SK-N-SH (cell line): Measurements from ENCODE around the gene LCE3A. TPM values are rescaled to one million over a fixed set of nuclear protein-coding genes. Genes with fewer than 3 reads are reported as not detected.

Experiments
- CTCF ChIA-PET: fragments of 300-600, 350-600 bp; formaldehyde crosslinking; extraction: SDS; loops from one replicate; lab custom pipeline; 2021; lab: Yijun Ruan, JAX
- POLR2A ChIA-PET: fragments of 350-600 bp; sonication (Branson Sonifier 250); formaldehyde crosslinking; extraction: SDS; loops from one replicate; lab custom pipeline; 2020; ENCODE audit warnings: antibody characterized with exemption, inconsistent platforms; lab: Yijun Ruan, JAX
- DNase-seq: peaks from one replicate; pipeline ENCODE4 v3.0.0; 2012
- H2AFZ ChIP-seq: fragments of 200-600 bp; sonication (generic); 2 replicates; pipeline ENCODE4 v1.8.1; 2016; ENCODE audit warnings: antibody characterized with exemption, mild to moderate bottlenecking, low read depth
- H3F3A ChIP-seq: fragments of 200-600 bp; sonication (generic); replicated peaks from 2 replicates; pipeline ENCODE3; 2016; ENCODE audit warnings: antibody characterized with exemption, mild to moderate bottlenecking; ENCODE audit not compliant: insufficient read depth
- H3K27ac ChIP-seq, 2 experiments: fragments of 200-500 bp in 1 of 2; fragments of 200-600 bp in 1 of 2; sonication (Bioruptor generic) in 1 of 2; sonication (generic), shearing (Covaris generic) in 1 of 2; 2 replicates each; pipeline versions ENCODE4 v1.5.1 to v1.6.1; 2014 to 2016; ENCODE audit warnings: low read depth in 2 of 2, inconsistent platforms in 1 of 2, low read length in 1 of 2, mild to moderate bottlenecking in 1 of 2, mixed read lengths in 1 of 2
- H3K27me3 ChIP-seq: fragments of 200-600 bp; sonication (generic), shearing (Covaris generic); 2 replicates; pipeline ENCODE4 v1.6.1; 2016; ENCODE audit warnings: mixed run types; ENCODE audit not compliant: insufficient read depth
- H3K36me3 ChIP-seq, 2 experiments: fragments of 200-500 bp in 1 of 2; fragments of 200-600 bp in 1 of 2; sonication (Bioruptor generic) in 1 of 2; sonication (generic) in 1 of 2; replicated peaks in 1 of 2; 2 replicates each; pipeline versions ENCODE3 to v1.5.1; 2014 to 2016; ENCODE audit warnings: low read length in 1 of 2, mild to moderate bottlenecking in 1 of 2; ENCODE audit not compliant: insufficient read depth in 2 of 2, control insufficient read depth in 1 of 2
- H3K4me1 ChIP-seq, 2 experiments: fragments of 200-500 bp in 1 of 2; fragments of 200-600 bp in 1 of 2; sonication (Bioruptor generic) in 1 of 2; sonication (generic), shearing (Covaris generic) in 1 of 2; 2 replicates each; pipeline versions ENCODE4 v1.5.1 to v1.6.1; 2014 to 2016; ENCODE audit warnings: low read depth in 1 of 2, low read length in 1 of 2, mixed run types in 1 of 2; ENCODE audit not compliant: insufficient read depth in 2 of 2, control insufficient read depth in 1 of 2
- H3K4me2 ChIP-seq: fragments of 200-600 bp; sonication (generic), shearing (Covaris generic); 2 replicates; pipeline ENCODE4 v1.6.1; 2017; ENCODE audit warnings: mixed run types
- H3K4me3 ChIP-seq, 2 experiments: fragments of 200-500 bp in 1 of 2; fragments of 200-600 bp in 1 of 2; sonication (Bioruptor generic) in 1 of 2; sonication (generic), shearing (Covaris generic) in 1 of 2; 2 replicates each; pipeline versions ENCODE4 v1.5.1 to v1.8.1; 2014 to 2016; ENCODE audit warnings: low read depth in 2 of 2, inconsistent platforms in 1 of 2, low read length in 1 of 2, mild to moderate bottlenecking in 1 of 2, mixed read lengths in 1 of 2, moderate library complexity in 1 of 2
- H3K79me2 ChIP-seq: fragments of 200-600 bp; sonication (generic); 2 replicates; pipeline ENCODE4 v1.8.1; 2017; ENCODE audit warnings: mild to moderate bottlenecking; ENCODE audit not compliant: insufficient read depth
- H3K9ac ChIP-seq: fragments of 200-600 bp; sonication (generic); 2 replicates; pipeline ENCODE4 v1.6.1; 2017; ENCODE audit warnings: mixed run types
- H3K9me2 ChIP-seq: fragments of 200-600 bp; sonication (generic); 2 replicates; pipeline ENCODE4 v1.6.1; 2017; ENCODE audit warnings: mixed run types
- H3K9me3 ChIP-seq: fragments of 200-600 bp; sonication (generic); 2 replicates; pipeline ENCODE4 v1.6.1; 2017; ENCODE audit warnings: mixed run types, mild to moderate bottlenecking, moderate library complexity
- H4K20me1 ChIP-seq: fragments of 200-600 bp; sonication (generic); 2 replicates; pipeline ENCODE4 v1.6.1; 2017; ENCODE audit warnings: mild to moderate bottlenecking, mixed run types; ENCODE audit not compliant: insufficient read depth
- CHD2 ChIP-seq: fragments of 150-350 bp; IDR thresholded peaks from 2 replicates; pipeline ENCODE4 v1.6.1; 2018; ENCODE audit warnings: low read length; ENCODE audit not compliant: partially characterized antibody
- CTCF ChIP-seq: fragments of 200-600 bp; sonication (generic); IDR thresholded peaks from 2 replicates; pipeline ENCODE4 v1.6.1; 2017; ENCODE audit warnings: antibody characterized with exemption, mild to moderate bottlenecking, moderate library complexity
- ELF1 ChIP-seq: IDR thresholded peaks from 2 replicates; pipeline ENCODE4 v1.4.0; 2012
- FOSL2 ChIP-seq: IDR thresholded peaks from 2 replicates; pipeline ENCODE4 v1.4.0; 2012; ENCODE audit warnings: low read depth, mild to moderate bottlenecking, moderate library complexity, borderline replicate concordance
- FOXJ3 ChIP-seq: sonication (generic); formaldehyde crosslinking; IDR thresholded peaks from 2 replicates; pipeline ENCODE4 v1.5.1; 2020; ENCODE audit warnings: mild to moderate bottlenecking, missing genetic modification reagents
- FOXM1 ChIP-seq: IDR thresholded peaks from 2 replicates; pipeline ENCODE4 v1.4.0; 2012; ENCODE audit warnings: low read depth, mild to moderate bottlenecking
- GABPA ChIP-seq: IDR thresholded peaks from 2 replicates; pipeline ENCODE4 v1.4.0; 2012; ENCODE audit warnings: low read depth, mild to moderate bottlenecking
- GATA2 ChIP-seq: sonication (generic); formaldehyde crosslinking; IDR thresholded peaks from 2 replicates; pipeline ENCODE4 v1.5.0; 2020; ENCODE audit warnings: mild to moderate bottlenecking, missing genetic modification reagents
- IRF3 ChIP-seq: fragments of 150-350 bp; IDR thresholded peaks from 2 replicates; pipeline ENCODE4 v1.6.1; 2016; ENCODE audit warnings: mild to moderate bottlenecking, low read depth, low read length
- MAX ChIP-seq: IDR thresholded peaks from 2 replicates; pipeline ENCODE4 v1.4.0; 2012; ENCODE audit warnings: low read depth
- MEF2A ChIP-seq: IDR thresholded peaks from 2 replicates; pipeline ENCODE4 v1.4.0; 2012; ENCODE audit warnings: low read depth, borderline replicate concordance
- NFIC ChIP-seq: IDR thresholded peaks from 2 replicates; pipeline ENCODE4 v1.4.0; 2012; ENCODE audit warnings: borderline replicate concordance
- PBX3 ChIP-seq: IDR thresholded peaks from 2 replicates; pipeline ENCODE4; 2012
- RCOR1 ChIP-seq: fragments of 150-350 bp; IDR thresholded peaks from 2 replicates; pipeline ENCODE4 v1.6.1; 2017; ENCODE audit warnings: antibody characterized with exemption, low read length
- RFX5 ChIP-seq: IDR thresholded peaks from 2 replicates; pipeline ENCODE4 v1.6.1; 2012; ENCODE audit warnings: mild to moderate bottlenecking, improper control_type of control experiment, low read length
- RXRA ChIP-seq: IDR thresholded peaks from 2 replicates; pipeline ENCODE4 v1.4.0; 2012; ENCODE audit warnings: low read depth, mild to moderate bottlenecking, borderline replicate concordance
- SIN3A ChIP-seq: IDR thresholded peaks from 2 replicates; pipeline ENCODE4 v1.6.1; 2012; ENCODE audit warnings: low read depth, mild to moderate bottlenecking, low read length, moderate library complexity, borderline replicate concordance
- SMC3 ChIP-seq: IDR thresholded peaks from 2 replicates; pipeline ENCODE4 v1.6.1; 2012; ENCODE audit warnings: low read depth, low read length, improper control_type of control experiment
- TAF1 ChIP-seq: IDR thresholded peaks from 2 replicates; pipeline ENCODE4 v1.6.1; 2012; ENCODE audit warnings: low read depth, mild to moderate bottlenecking, low read length, moderate library complexity, borderline replicate concordance
- USF1 ChIP-seq: IDR thresholded peaks from 2 replicates; pipeline ENCODE4 v1.4.0; 2012; ENCODE audit warnings: low read depth, borderline replicate concordance
- ZBTB33 ChIP-seq: IDR thresholded peaks from 2 replicates; pipeline ENCODE4 v1.4.0; 2012; ENCODE audit warnings: low read depth, borderline replicate concordance
- WGBS: methylation state at CpG from one replicate; pipeline ENCODE4 v1.1.6; 2017; ENCODE audit warnings: low lambda C conversion rate; 5-methylcytosine and 5-hydroxymethylcytosine counted together
- polyA plus RNA-seq, 3 experiments: library from polyadenylated mRNA; depleted of rRNA; stranded (reverse); fragments of >200 nt; gene quantifications; 2 replicates each; pipeline ENCODE4 v1.2.3, GENCODE V29; 2012

Gene LCE3A
- polyA plus RNA-seq, 1 of the 3 experiments (the other 2 are of a cell fraction) = not detected

- no peak for TF ChIP-seq SIN3A
- TF ChIP-seq ZBTB33 = no peak
- no peak for TF ChIP-seq RFX5
- TF ChIP-seq TAF1 = no peak
- TF ChIP-seq RCOR1 = no peak
- TF ChIP-seq MEF2A = no peak
- no peak for TF ChIP-seq FOSL2
- no peak for TF ChIP-seq IRF3
These were observed 21.0 kb upstream of the LCE3A start (continued) for GRCh38 chr1:152643945-152644344.

- Histone ChIP-seq H2AFZ (no peak overlapping the region), H3K9me2 (no peaks in the 10 kb centered on the region), H3K36me3 (no peaks in the 10 kb centered on the region), H3K79me2 (no peaks in the 10 kb centered on the region), H3K4me2 (no peak overlapping the region), H3K27me3 (no peaks in the 10 kb centered on the region), H3K4me3 (no peak overlapping the region), H3F3A (no peaks in the 10 kb centered on the region), H3K4me1 (no peaks in the 10 kb centered on the region), H3K27ac (no peak overlapping the region), H3K9me3 (no peaks in the 10 kb centered on the region), H3K9ac (no peak overlapping the region), H4K20me1 (no peaks in the 10 kb centered on the region)
- DNase-seq = no peak
- CTCF ChIA-PET = interaction anchor here (5.8 kb wide), 1 partner anchor 14 kb away, joined by 37 read pairs; no protein-coding TSS in a partner anchor
- POLR2A ChIA-PET = no interaction called here
- TF ChIP-seq FOXJ3 (CRISPR knock-in tag) = no peak
- no peak for TF ChIP-seq CHD2
- TF ChIP-seq GABPA = no peak
- no peak for TF ChIP-seq ELF1
- TF ChIP-seq FOSL2 = no peak
- TF ChIP-seq NFIC = no peak
- TF ChIP-seq SMC3 = no peak
- TF ChIP-seq USF1 = no peak
- no peak for TF ChIP-seq PBX3
- TF ChIP-seq RXRA = no peak
- TF ChIP-seq MAX = no peak
- no peak for TF ChIP-seq TAF1
- TF ChIP-seq GATA2 (CRISPR knock-in tag) = no peak
- TF ChIP-seq CTCF = no peak
- TF ChIP-seq FOXM1 = no peak
- WGBS = 0% methylated on average over 1 of the region's 1 CpG
These were observed 17.4 kb upstream of the LCE3A start for GRCh38 chr1:152640351-152640750.
